ENCODE data around the gene CHST5.

Gene CHST5

DNA sequence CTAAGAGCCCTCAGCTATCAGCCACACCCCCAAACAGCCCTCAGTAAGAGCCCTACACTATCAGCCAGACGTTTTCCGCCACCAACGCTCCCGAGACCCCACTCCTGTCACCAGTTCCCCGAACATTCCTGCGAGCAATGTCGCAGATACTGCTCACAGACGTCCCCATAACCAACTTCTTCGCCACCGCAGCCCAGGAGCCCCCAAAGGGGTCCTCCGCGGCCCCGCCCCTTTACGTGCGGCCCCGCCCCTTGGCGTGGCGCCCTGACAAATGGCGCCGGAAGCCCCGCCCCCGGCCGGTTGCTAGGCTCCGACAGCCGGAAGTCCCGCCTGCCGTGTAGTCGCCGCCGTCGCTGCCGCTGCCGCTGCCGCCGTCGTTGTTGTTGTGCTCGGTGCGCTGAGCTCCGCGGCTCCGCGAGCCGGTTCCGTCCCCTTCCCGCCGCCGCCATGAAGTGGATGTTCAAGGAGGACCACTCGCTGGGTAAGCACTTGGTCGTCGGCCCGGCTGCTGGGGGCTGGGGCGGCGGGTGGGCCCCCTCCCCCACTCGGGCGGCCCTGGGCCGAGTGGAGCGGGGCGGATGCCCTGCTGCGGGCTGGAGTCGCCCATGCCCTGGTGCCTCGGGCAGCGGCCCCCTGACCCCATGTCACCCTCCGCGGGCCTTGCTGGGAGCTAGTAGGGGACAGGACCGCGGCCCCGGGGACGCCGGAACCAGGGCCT, 30.3 kb upstream of the CHST5 start, which contains the start of gene GABARAPL2:
GABARAPL2 (plus strand) TSS at position 340 of the 718 bp plus-strand sequence; CDS start at position 448, 108 bp downstream.
- Histone ChIP-seq H3K36me3 (replicated peaks in 1 of 2; ENCODE audit: control insufficient read depth in 2 of 2, insufficient read depth in 2 of 2, low read length in 2 of 2) (peaks cover 21 to 40% of the 10 kb centered on the region in 2 donors), H3K23ac (ENCODE audit: low read depth, low read length, poor library complexity) (peak within 1 kb of the TSS; percentile 70), H4K8ac (ENCODE audit: low read depth, low read length) (no peak within 1 kb of the TSS), H3K27ac (replicated peaks; ENCODE audit: low read length) (no peak within 1 kb of the TSS), H3K4me1 (ENCODE audit: control insufficient read depth in 2 of 2, insufficient read depth in 1 of 2, low read depth in 1 of 2, low read length in 2 of 2) (peaks cover 7 to 11% of the 10 kb centered on the region in 2 donors), H2BK15ac (ENCODE audit: low read length) (no peak within 1 kb of the TSS), H3K9me3 (replicated peaks in 1 of 2; ENCODE audit: control insufficient read depth in 2 of 2, insufficient read depth in 1 of 2, low read depth in 1 of 2, low read length in 2 of 2) (no peaks in the 10 kb centered on the region), H3K4me2 (ENCODE audit: insufficient read depth, low read length, poor library complexity, severe bottlenecking) (peak within 1 kb of the TSS; percentile 92), H3K4ac (ENCODE audit: low read length) (no peak within 1 kb of the TSS), H2BK5ac (ENCODE audit: low read length) (peak within 1 kb of the TSS; percentile 45), H2BK120ac (ENCODE audit: low read depth, low read length) (no peak within 1 kb of the TSS), H3K18ac (ENCODE audit: low read length) (peak within 1 kb of the TSS; percentile 97), H3K9ac (ENCODE audit: low read depth, low read length, poor library complexity) (peak within 1 kb of the TSS; percentile 97), H3K79me1 (ENCODE audit: low read depth, low read length) (peaks cover 13% of the 10 kb centered on the region), H2AFZ (ENCODE audit: low read length) (peak within 1 kb of the TSS; percentile 99), H3K4me3 (ENCODE audit: low read length in 2 of 2) (peak within 1 kb of the TSS; percentile 84 to 99), H2AK5ac (ENCODE audit: low read depth, low read length) (peak within 1 kb of the TSS; percentile 34), H2BK12ac (ENCODE audit: low read length) (no peak within 1 kb of the TSS), H3K27me3 (ENCODE audit: control insufficient read depth in 3 of 3, insufficient read depth in 3 of 3, low read depth in 1 of 3, low read length in 3 of 3) (no peaks in the 10 kb centered on the region), H3K14ac (ENCODE audit: low read length) (peak within 1 kb of the TSS; percentile 71), H4K91ac (ENCODE audit: low read depth, low read length, poor library complexity) (no peak within 1 kb of the TSS)
- WGBS, 2 donors (ENCODE audit: extremely low coverage in 2 of 2, insufficient read length in 2 of 2, insufficient replicate concordance in 1 of 2): no CpG with 5 or more reads among the region's 69 CpGs
- DNase-seq (ENCODE audit: low spot score): peak; percentile 93

DNA sequence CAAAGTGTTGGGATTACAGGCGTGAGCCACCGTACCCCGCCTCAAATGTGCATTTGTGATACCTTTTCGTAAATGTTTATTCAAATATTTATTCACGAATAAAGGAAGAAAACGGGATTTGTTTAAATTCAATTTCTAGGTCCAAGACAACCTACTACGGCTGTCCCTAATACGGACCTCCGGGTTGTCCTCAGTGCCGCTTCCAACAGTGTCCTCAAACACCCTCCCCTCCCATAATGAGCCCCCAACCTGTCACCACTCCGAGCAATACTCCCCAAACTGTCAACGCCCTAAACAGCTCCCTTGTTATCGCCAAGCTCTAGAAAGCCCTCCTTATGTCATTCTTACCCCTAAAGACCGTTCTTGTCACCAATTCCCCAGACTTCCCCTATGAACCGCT, 29.7 kb upstream of the CHST5 start:
- WGBS, 2 donors (ENCODE audit: extremely low coverage in 2 of 2, insufficient read length in 2 of 2, insufficient replicate concordance in 1 of 2): no CpG with 5 or more reads among the region's 15 CpGs
- H2AK5ac ChIP-seq (ENCODE audit: low read depth, low read length): no peak overlapping the region
- peak overlapping the region; percentile 82 to 84 for H3K4me3 ChIP-seq (ENCODE audit: low read length in 2 of 2)
- no peaks in the 10 kb centered on the region for H3K27me3 ChIP-seq (ENCODE audit: control insufficient read depth in 3 of 3, insufficient read depth in 3 of 3, low read depth in 1 of 3, low read length in 3 of 3)
- peaks cover 20 to 34% of the 10 kb centered on the region in 2 donors for H3K36me3 ChIP-seq (replicated peaks in 1 of 2; ENCODE audit: control insufficient read depth in 2 of 2, insufficient read depth in 2 of 2, low read length in 2 of 2)
- H3K23ac ChIP-seq (ENCODE audit: low read depth, low read length, poor library complexity): no peak overlapping the region
- H2BK120ac ChIP-seq (ENCODE audit: low read depth, low read length): no peak overlapping the region
- H2AFZ ChIP-seq (ENCODE audit: low read length): peak overlapping the region; percentile 99
- H2BK12ac ChIP-seq (ENCODE audit: low read length): no peak overlapping the region
- H3K14ac ChIP-seq (ENCODE audit: low read length): no peak overlapping the region
- peaks cover 13% of the 10 kb centered on the region for H3K79me1 ChIP-seq (ENCODE audit: low read depth, low read length)
- no peak for DNase-seq (ENCODE audit: low spot score)
- no peak overlapping the region for H4K8ac ChIP-seq (ENCODE audit: low read depth, low read length)
- no peak overlapping the region for H3K27ac ChIP-seq (replicated peaks; ENCODE audit: low read length)
- H3K4me1 ChIP-seq (ENCODE audit: control insufficient read depth in 2 of 2, insufficient read depth in 1 of 2, low read depth in 1 of 2, low read length in 2 of 2): peaks cover 9 to 11% of the 10 kb centered on the region in 2 donors
- no peak overlapping the region for H3K4ac ChIP-seq (ENCODE audit: low read length)
- no peaks in the 10 kb centered on the region for H3K9me3 ChIP-seq (replicated peaks in 1 of 2; ENCODE audit: control insufficient read depth in 2 of 2, insufficient read depth in 1 of 2, low read depth in 1 of 2, low read length in 2 of 2)
- H3K9ac ChIP-seq (ENCODE audit: low read depth, low read length, poor library complexity): no peak overlapping the region
- no peak overlapping the region for H2BK5ac ChIP-seq (ENCODE audit: low read length)
- peak overlapping the region; percentile 78 for H3K18ac ChIP-seq (ENCODE audit: low read length)
- no peak overlapping the region for H2BK15ac ChIP-seq (ENCODE audit: low read length)
- H4K91ac ChIP-seq (ENCODE audit: low read depth, low read length, poor library complexity): no peak overlapping the region
- H3K4me2 ChIP-seq (ENCODE audit: insufficient read depth, low read length, poor library complexity, severe bottlenecking): peak overlapping the region; percentile 61

DNA sequence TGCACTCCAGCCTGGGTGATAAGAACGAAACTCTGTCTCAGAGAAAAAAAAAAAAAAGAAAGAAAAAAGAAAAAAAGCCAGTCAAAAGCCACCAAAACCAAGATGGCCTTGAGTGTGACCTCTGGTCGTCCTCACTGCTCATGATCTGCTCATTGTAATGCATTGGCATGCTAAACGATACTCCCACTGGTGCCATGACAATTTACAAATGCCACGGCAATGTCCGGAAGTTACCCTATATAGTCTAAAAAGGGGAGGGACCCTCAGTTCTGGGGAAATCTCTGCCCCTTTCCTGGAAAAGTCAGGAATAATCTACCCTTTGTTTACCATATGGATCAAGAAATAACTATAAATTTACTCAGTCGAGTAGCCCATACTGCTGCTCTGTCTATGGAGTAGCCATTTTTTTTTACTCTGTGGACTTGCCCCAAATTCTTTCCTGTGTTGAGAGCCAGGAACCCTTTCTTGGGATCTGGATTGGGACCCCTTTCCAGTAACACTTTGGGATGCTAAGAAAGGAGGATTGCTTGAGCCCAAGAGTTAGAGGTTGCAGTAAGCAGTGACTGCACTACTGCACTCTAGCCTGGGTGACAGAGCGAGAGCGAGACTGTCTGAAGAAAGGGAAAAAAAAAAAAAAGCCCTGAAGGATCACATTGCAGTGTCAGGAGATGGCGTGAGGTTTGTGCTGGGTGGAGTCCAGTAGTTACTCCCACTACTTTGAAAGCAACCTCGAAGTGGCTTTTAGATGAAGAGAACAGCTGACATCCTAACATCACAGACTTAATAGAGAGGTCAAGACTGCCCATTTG, 23.9 kb upstream of the CHST5 start:
- WGBS, 2 donors (ENCODE audit: extremely low coverage in 2 of 2, insufficient read length in 2 of 2, insufficient replicate concordance in 1 of 2): no CpG with 5 or more reads among the region's 10 CpGs
- Histone ChIP-seq H3K4me3 (ENCODE audit: low read length in 2 of 2) (no peak overlapping the region), H3K9ac (ENCODE audit: low read depth, low read length, poor library complexity) (no peak overlapping the region), H3K23ac (ENCODE audit: low read depth, low read length, poor library complexity) (no peak overlapping the region), H2BK12ac (ENCODE audit: low read length) (no peak overlapping the region), H2BK5ac (ENCODE audit: low read length) (no peak overlapping the region), H2BK120ac (ENCODE audit: low read depth, low read length) (no peak overlapping the region), H3K18ac (ENCODE audit: low read length) (no peak overlapping the region), H4K91ac (ENCODE audit: low read depth, low read length, poor library complexity) (no peak overlapping the region), H3K4ac (ENCODE audit: low read length) (no peak overlapping the region), H3K27ac (replicated peaks; ENCODE audit: low read length) (peak overlapping the region; percentile 14), H2AFZ (ENCODE audit: low read length) (peak overlapping the region; percentile 86), H3K9me3 (replicated peaks in 1 of 2; ENCODE audit: control insufficient read depth in 2 of 2, insufficient read depth in 1 of 2, low read depth in 1 of 2, low read length in 2 of 2) (no peaks in the 10 kb centered on the region), H3K27me3 (ENCODE audit: control insufficient read depth in 3 of 3, insufficient read depth in 3 of 3, low read depth in 1 of 3, low read length in 3 of 3) (no peaks in the 10 kb centered on the region), H2BK15ac (ENCODE audit: low read length) (no peak overlapping the region), H3K14ac (ENCODE audit: low read length) (no peak overlapping the region), H3K79me1 (ENCODE audit: low read depth, low read length) (peaks cover 4% of the 10 kb centered on the region), H4K8ac (ENCODE audit: low read depth, low read length) (no peak overlapping the region), H2AK5ac (ENCODE audit: low read depth, low read length) (no peak overlapping the region), H3K4me2 (ENCODE audit: insufficient read depth, low read length, poor library complexity, severe bottlenecking) (no peak overlapping the region), H3K36me3 (replicated peaks in 1 of 2; ENCODE audit: control insufficient read depth in 2 of 2, insufficient read depth in 2 of 2, low read length in 2 of 2) (no peaks in the 10 kb centered on the region), H3K4me1 (ENCODE audit: control insufficient read depth in 2 of 2, insufficient read depth in 1 of 2, low read depth in 1 of 2, low read length in 2 of 2) (peaks cover 5 to 18% of the 10 kb centered on the region in 2 donors)
- no peak for DNase-seq (ENCODE audit: low spot score)

DNA sequence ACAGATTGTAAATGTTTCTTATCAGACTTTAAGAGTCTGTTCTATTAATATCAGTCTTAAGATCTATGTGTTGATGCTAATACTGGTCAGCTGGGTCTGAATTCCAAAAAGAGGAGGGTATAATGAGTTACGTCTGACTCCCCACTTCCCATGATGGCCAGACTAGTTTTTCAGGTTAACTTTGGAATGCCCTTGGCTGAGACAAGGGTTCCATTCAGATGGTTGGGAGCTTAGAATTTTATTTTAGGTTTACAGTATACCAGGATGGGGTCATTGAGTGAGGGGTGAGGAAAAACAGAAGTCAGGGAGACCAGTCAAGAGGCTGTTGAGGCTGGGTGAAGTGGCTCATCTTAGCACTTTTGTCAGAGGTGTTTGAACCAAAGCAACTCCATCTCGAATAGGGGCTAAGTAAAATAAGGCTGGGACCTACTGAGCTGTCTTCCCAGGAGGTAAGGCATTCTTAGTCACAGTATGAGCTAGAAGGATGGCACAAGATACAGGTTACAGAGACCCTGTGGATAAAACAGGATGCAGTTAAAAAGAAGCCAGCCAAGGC, 23.0 kb upstream of the CHST5 start:
- Histone ChIP-seq H3K4me1 (ENCODE audit: control insufficient read depth in 2 of 2, insufficient read depth in 1 of 2, low read depth in 1 of 2, low read length in 2 of 2) (peaks cover 5 to 19% of the 10 kb centered on the region in 2 donors), H4K91ac (ENCODE audit: low read depth, low read length, poor library complexity) (no peak overlapping the region), H3K14ac (ENCODE audit: low read length) (no peak overlapping the region), H2AFZ (ENCODE audit: low read length) (peak overlapping the region; percentile 86), H3K79me1 (ENCODE audit: low read depth, low read length) (peaks cover 4% of the 10 kb centered on the region), H3K23ac (ENCODE audit: low read depth, low read length, poor library complexity) (no peak overlapping the region), H3K9ac (ENCODE audit: low read depth, low read length, poor library complexity) (no peak overlapping the region), H3K18ac (ENCODE audit: low read length) (no peak overlapping the region), H4K8ac (ENCODE audit: low read depth, low read length) (no peak overlapping the region), H3K36me3 (replicated peaks in 1 of 2; ENCODE audit: control insufficient read depth in 2 of 2, insufficient read depth in 2 of 2, low read length in 2 of 2) (no peaks in the 10 kb centered on the region), H2BK5ac (ENCODE audit: low read length) (no peak overlapping the region), H2BK15ac (ENCODE audit: low read length) (no peak overlapping the region), H3K4me3 (ENCODE audit: low read length in 2 of 2) (no peak overlapping the region), H3K9me3 (replicated peaks in 1 of 2; ENCODE audit: control insufficient read depth in 2 of 2, insufficient read depth in 1 of 2, low read depth in 1 of 2, low read length in 2 of 2) (no peaks in the 10 kb centered on the region), H2BK12ac (ENCODE audit: low read length) (no peak overlapping the region), H3K4me2 (ENCODE audit: insufficient read depth, low read length, poor library complexity, severe bottlenecking) (no peak overlapping the region), H3K27me3 (ENCODE audit: control insufficient read depth in 3 of 3, insufficient read depth in 3 of 3, low read depth in 1 of 3, low read length in 3 of 3) (no peaks in the 10 kb centered on the region), H2BK120ac (ENCODE audit: low read depth, low read length) (no peak overlapping the region), H3K27ac (replicated peaks; ENCODE audit: low read length) (no peak overlapping the region), H3K4ac (ENCODE audit: low read length) (no peak overlapping the region), H2AK5ac (ENCODE audit: low read depth, low read length) (no peak overlapping the region)
- WGBS, 2 donors (ENCODE audit: extremely low coverage in 2 of 2, insufficient read length in 2 of 2, insufficient replicate concordance in 1 of 2): no CpG with 5 or more reads among the region's 2 CpGs
- no peak for DNase-seq (ENCODE audit: low spot score)

Measured in neuronal stem cell (in vitro differentiated cells).